Measurements from ENCODE around the gene HERC2.

The HERC2 gene

DNA sequence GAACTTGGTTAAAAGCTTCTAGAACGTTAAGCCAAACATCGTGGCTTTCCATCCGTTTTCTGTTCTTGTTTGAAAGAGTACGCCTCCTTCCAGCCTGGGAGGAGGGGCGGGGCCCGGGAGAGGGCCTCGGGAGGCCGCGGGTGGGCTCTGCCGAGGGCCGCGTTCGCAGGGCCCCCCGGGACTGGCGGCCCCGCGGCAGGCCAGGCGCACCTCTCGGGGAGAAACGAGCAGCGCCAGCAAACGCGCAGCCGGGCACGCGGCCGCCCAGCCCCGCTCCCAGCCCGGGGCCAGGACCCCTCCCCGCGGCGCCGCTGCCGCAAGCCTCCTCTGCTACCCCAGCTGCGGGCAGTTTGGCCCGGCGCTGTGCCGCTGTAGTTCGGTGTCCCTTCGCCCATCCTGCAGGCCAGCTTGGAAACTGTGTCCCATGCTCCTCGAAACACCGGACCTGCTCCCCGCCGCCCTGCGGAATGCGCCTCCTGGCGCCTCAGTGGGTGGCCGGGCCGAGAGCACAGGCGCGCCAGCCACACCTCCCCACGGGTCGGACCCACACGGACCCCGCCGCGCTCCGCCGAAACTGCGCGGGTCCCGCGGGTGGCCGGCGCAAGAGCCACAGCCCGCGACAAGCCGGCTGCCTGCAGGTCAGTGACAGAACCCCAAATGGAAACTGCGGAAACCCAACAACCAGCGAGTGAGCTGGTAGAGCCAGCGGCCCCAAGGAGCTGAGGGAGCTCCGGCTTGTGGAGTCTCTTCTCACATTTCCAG, 225.1 kb downstream of the HERC2 start:
- no peak for DNase-seq (ENCODE audit: low spot score)

DNA sequence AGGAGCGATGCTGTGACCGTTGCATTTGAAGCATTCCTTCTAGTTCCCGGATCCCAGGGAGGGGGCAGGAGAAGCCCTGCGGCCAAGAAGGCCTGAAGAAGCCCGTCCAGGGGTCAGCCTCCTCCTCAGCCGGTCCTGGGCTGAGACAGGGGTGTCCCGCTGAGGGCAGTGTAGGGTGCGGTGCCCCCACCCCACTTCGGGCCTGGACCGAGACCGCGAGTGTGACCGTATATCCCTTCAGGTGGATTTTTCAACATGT, 225.6 kb downstream of the HERC2 start:
- no peak for DNase-seq (ENCODE audit: low spot score)

DNA sequence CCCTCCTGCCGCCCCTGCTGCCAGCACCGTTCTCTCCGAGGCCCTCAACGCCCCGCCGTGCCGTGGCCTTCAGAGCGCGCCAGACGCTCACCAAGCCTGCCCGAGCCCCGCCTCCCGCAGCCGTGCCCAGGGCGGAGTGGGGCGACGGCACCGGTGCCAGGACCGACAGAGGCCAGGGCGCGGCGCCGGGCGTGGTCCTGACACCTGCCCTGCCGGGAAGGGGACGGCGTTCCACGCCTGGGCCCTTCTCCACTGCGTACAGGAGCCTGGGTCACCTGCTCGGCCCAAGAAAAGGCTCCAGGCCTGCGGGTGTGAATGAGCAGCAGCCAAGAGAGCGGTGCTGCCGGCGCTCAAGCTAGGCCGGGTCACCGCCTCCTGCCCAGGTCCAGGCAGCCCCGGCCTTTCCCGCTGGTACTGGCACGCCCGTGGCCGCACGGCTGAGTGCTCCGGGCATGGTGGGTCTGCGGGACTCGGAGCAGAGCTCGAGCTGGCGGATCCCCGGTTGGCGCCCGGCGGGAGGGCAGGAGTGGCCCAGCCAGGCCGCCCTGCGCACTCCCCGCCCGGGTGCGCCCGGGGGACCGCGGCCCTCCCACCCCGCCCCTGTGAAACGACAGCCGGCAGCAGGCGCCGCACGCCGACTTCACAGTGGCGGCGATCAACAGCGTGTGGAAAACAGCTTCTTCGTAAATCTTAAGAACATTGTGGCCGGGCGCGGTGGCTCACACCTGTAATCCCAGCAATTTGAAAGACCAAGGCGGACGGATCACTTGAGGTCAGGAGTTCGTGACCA, 227.1 kb downstream of the HERC2 start:
- DNase-seq (ENCODE audit: low spot score), result no peak

DNA sequence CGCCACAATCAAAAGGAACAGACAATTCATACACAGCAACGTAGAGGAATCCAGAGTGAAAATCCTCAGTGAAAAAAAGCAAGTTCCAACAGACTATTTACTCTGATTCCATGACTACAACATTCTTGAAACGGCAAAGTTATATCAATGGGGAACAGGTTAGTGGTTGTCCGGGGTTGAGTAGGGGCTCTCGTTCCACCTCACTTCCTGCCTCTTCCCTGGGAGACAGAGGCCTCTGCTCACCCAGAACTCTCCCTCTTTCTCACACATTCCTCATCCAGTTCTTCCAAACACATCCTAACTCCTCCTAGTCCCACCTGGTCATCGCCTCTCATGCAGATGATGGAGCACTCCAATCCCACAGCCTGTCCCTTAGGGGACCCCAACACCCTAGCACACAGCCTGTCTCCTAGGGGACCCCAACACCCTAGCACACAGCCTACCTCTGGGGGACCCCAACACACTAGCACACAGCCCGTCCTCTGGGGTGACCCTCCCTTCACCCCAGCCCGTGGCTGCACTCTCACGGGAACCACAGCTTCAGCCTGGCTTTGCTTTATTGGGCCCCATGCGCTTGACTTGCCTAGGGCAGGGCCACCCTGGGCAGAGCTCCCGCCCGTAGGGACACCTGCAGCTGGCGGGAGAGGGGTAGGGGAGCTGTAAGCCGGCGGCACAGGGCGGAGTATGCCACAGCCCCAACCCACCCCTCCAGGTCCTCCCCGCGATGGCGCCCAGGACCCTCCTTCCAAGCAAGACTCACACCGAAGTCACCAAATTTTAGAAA, 228.0 kb downstream of the HERC2 start:
- DNase-seq (ENCODE audit: low spot score), result no peak

DNA sequence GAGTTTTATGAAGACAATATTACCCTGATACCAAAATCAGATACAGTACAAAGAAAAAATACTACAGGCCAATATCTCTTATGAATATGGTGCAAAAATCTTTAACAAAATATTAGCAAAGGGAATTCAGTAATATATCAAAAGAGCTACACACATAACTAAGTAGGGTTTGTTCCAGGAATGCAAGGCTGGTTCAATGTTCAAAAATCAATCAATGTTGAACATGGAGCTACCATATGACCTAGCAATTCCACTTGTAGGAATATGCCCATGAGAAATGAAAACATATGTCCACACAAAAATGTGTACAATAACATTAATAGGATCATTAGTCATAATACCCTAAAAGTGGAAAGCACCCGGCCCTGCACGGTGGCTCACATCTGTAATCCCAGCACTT, 230.7 kb downstream of the HERC2 start:
- no peak for DNase-seq (ENCODE audit: low spot score)

DNA sequence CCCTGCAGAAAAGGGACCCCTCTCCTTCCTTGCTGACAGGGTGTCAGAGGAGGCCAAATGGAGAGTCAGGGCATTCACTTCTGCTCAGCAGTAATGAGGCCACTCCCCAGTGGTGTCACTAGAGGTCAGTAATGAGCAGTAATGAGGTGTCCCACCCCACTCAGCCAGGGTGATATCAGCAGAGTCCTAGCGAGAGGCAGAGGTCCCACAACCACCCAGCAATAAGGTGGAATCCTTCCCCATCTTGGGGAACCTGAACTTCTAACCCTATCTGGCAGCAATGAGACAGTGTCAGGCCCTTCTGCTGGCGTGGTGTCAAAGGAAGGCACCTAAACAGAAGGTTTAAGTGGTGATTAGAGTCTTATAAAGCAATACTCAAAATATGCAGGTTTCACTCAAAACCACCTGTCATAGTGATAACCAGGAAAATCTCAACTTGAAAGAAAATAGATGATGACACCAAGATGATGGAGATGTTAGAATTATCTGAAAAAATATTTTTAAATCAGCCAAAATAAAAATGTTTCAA, 235.7 kb downstream of the HERC2 start:
- no peak for DNase-seq (ENCODE audit: low spot score)

DNA sequence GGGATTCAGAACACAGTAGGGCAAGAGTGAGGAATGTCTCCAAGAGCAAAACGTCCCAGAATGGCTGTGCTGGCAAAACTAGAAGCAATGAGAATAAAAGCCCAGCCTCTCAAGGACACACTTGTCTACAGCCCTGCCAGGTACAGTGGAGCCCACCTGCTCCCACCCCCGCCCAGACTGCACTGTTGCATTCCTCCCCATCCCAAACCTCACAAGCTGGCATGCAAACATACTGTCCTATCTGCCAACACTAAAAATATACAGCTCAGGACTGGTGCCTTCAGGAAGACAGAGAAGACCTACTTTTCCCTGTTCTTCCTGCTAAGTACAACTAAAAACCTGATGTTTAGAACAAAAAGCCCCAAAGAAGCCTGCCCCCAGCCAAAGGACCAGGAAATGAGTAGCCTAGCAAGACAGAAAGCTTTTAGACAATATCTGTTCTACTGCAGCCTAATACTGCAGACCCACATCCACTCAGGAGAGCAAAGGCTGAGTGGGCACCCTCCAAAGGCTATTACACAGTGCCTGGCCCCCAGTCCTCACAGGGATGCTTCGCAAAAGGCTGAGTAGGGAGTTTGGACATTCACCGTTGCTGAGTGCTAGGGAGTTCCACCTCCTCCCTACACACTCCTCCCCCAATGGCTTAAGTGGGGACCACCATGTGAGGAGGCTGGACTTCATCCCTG, 236.3 kb downstream of the HERC2 start:
- no peak for DNase-seq (ENCODE audit: low spot score)

DNA sequence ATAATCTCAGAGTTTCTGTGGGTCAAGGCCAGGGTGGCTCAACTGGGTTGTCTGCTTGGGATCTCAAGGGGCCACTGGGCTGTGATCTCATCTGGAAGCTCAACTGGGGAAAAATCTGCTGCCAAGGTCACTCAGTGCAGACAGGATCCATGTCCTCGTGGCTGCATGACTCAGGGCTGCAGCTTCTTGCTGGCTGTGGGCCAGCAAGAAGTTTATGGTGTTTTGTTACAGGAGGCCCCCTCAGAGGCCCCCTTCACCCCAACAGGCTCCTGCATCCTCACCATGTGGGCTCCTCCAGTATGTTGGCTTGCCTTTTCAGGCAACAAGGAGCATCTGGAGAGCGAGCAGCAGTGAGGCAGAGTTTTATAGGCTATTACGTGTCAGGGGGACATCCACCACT, 237.4 kb downstream of the HERC2 start:
- no peak for DNase-seq (ENCODE audit: low spot score)

DNA sequence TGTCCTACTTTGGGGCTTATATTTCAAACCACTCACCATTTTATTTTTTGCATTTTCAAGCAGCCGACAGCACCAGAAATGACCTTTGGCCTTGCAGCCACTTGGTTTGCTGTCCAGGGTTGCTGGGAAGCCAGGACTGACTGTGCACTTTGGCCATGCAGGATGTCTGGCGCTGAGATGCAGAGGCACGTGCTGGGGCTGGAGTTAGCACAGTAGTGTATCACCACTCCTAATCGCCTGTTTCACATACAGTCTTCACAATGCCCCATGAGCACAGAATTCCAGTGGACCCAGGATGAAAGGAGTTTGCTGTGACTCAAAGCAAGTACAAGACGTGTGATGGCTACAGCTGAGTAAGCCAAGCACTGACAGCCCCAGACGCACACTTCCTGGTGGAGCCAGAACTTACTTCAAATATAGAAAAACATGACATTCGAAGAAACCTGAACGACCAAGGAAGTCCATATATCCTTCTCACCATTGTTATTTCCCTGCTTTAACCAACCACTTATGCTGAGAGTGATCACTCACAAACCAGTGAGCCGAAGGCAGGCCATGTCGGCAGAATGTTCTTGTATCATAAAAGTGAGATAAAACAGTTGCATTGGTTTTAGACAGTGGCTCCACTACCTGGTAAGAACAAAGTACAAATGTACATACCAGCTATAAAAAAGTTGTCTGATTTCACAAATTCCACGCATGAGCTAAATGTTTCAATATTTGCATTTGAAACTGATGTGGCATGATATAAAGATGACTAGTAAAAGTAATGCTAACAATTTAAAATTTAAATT, 238.9 kb downstream of the HERC2 start:
- DNase-seq (ENCODE audit: low spot score), result no peak

DNA sequence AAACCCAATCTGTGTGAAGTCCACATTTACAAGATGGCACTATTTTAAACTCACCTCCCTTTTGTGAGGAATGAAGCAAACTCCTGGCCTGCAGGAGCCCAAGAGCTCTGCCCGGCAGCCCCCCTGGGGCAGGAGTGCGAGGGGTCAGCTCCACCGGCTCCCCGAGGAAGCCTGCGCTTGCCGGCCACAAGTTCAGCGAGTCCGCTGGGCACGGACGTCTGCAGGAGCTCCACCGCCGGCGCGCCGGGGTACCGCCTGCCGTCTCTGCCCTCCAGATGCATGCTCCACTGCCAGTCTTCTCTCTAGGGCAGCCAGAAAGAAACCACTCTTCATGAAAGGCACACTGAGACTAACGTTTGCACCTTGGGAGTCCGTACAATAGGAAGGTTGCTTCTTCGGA, 240.4 kb downstream of the HERC2 start:
- DNase-seq (ENCODE audit: low spot score), result no peak

DNA sequence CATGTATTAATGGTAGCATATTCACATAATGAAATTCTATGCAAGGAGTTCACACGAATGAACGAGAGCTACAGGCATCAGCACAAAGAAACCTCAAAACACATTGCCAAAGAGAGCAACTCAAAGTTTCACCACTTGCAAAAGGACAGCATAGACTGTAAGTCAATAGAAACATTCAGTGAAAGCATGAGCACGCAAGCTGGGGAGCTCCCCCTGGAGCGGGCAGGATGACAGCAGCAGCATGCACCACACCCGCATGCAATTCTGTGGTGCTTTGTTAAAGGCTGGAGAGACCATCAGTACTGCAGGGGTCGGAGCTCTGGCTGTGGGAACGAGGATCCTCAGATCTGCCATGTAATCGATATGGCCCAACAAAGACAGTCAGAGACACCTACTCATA, 241.6 kb downstream of the HERC2 start:
- DNase-seq (ENCODE audit: low spot score), result no peak

DNA sequence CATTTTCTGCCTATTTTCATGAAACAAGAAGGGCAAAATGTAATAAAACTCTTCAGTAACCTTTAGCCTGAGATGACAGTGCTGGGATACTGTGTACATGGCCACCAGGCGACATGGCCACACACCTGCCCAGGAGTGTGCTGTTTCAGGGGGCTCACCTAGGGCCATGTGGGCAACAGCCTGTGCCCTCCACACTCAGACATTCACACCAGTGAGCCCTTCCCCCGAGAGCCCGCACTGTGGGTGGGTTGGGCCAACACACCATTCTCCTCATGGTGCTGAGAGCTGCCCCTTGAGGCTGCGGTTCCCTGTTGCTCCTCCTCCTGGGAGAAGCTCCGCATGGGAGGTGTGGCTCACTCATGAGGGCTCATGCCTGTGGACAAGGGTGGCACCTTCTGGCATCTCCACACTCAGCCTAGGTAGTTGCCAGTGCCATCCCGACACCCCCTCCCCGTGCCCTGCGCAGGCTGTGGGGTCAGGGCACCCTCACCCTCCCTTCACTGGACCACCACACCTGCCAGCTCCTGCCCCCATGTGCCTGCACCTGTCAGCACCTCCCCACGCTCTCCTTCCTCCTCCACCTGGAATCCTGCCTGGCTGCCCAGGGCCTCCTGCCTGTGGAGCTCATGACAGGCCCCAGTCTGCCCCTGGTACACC, 242.5 kb downstream of the HERC2 start:
- no peak for DNase-seq (ENCODE audit: low spot score)

DNA sequence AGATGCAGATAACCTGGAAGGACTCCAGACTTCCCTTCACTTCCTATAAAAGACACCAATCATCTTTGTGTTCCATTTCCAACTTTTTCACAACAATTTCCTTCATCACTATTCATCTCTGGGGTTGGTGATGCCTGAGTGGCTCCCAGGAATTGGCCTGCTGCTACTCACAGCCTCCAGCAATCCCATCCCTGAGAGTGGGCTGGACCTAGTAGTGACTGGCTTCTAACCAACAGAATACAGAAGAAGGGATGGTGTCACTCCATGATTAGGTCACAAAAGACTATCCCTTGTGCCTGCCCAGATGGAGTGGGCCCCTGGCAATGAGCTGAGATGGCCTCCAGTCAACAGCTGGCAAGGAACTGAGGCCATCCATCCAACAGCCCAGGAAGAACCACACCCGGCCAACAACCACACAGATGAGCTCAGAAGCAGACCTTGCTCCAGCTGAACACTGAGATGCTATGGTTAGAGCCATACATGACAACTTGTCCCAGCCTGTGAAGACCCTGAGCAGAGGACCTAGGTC, 243.7 kb downstream of the HERC2 start:
- no peak for DNase-seq (ENCODE audit: low spot score)

DNA sequence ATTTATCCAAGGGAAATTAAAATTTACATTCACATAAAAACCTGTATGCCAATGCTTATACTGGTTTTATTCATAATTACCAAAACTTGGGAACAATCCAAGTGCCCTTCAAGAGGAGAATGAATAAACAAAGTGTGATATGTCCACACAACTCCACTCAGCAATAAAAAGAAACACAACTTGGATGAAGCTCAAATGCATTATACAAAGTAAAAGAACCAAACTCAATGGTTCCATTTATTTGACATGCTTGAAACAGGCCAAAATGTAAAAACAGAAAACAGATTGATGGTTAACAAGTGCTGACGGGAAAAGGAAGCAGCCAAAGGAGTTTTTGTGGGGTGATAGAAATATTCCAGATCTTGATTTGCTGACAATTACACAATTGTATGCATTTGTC, 246.4 kb downstream of the HERC2 start:
- no peak for DNase-seq (ENCODE audit: low spot score)

DNA sequence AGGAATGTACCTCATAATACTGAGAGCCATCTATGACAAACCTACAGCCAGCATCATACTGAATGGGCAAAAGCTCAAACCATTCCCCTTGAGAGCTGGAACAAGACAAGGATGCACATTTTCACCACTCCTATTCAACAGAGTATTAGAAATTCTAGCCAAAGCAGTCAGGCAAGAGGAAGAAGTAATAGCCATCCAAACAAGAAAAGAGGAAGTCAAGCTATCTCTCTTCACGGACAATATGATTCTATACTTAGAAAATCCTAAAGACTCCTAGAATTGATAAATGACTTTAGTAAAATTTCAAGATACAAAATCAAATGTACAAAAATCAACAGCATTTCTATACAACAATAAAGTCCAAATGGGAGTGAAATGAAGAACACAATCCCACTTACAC, 253.0 kb downstream of the HERC2 start:
- no peak for DNase-seq (ENCODE audit: low spot score)

DNA sequence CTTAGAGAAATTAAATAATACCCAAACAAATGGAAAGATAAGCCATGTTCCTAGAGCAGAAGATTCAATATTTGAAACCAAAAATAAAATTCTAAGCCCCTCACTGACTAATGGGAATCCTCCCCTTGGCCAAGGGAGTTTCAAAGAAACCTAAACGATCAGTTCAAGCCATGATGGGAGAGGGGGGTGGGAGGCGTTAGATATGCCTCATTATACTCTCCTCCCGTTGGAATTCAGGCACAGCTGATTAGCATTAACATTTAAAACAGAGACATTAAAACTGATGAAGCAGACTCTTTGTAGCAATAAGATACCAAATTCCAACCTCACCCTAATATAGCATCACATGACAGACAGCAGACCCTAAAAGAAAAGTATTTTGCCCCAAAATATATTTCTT, 255.7 kb downstream of the HERC2 start:
- no peak for DNase-seq (ENCODE audit: low spot score)
